ENCODE measurements around the gene TDG.
"Not testable (repeated sequence)": the region's sequence is repeated elsewhere in the genome, so short reads cannot be mapped to it uniquely, and the experiment has no call there.

Gene TDG

GRCh38 chr12:103960616-103961227 is 5.0 kb upstream of the TDG start:
- DNase-seq: no peak

GRCh38 chr12:103962493-103962892 is 3.2 kb upstream of the TDG start:
- no peak for DNase-seq

GRCh38 chr12:103964805-103965204 is 867 bp upstream of the TDG start:
- DNase-seq: no peak

- DNase-seq: no peak
These were observed 450 bp upstream of the TDG start for GRCh38 chr12:103965255-103965589.

GRCh38 chr12:103966736-103967135 is 1.1 kb downstream of the TDG start:
- no peak for DNase-seq

- no peak for DNase-seq
These were observed 3.7 kb downstream of the TDG start for GRCh38 chr12:103969391-103969790.

GRCh38 chr12:103973909-103974308 is 8.2 kb downstream of the TDG start:
- no peak for DNase-seq

GRCh38 chr12:103975368-103975767 is 9.7 kb downstream of the TDG start:
- DNase-seq: no peak

DNA sequence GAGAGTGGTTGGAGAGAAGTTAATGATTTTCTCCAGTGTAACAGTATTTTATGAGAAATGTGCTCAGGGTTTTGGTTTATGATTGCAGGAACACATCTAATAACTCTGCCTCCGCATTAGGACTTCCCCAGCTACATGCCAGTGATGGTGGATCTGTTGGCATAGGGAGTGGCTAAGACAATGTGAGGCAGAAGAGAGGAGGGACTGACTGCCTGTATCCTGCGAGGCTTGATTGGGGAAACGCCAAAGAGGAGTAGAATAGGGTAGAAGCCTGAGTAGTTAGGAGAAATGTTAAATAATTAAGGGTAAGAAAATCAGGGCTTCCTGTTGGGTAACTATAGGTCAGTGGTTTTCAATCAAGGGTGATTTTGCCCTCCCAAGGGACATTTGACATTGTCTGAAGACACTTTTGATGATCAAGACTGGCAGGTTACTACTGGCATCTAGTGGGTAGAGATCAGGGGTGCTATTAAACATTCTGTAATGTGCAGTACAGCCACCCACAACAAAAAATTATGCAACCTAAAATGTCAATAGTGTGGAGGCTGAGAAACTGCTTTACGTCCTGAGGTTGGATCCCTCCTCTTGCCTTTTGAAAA is 12.8 kb downstream of the TDG start:
- DNase-seq: no peak

DNA sequence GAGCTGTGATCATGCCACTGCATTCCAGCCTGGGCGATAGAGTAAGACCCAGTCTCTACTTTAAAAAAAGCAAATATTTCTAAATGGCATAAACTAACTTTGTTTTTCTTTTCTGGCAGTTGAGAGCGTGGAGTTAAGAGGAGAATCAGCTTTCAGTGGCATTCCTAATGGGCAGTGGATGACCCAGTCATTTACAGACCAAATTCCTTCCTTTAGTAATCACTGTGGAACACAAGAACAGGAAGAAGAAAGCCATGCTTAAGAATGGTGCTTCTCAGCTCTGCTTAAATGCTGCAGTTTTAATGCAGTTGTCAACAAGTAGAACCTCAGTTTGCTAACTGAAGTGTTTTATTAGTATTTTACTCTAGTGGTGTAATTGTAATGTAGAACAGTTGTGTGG is 21.2 kb downstream of the TDG start:
- DNase-seq: no peak

DNA sequence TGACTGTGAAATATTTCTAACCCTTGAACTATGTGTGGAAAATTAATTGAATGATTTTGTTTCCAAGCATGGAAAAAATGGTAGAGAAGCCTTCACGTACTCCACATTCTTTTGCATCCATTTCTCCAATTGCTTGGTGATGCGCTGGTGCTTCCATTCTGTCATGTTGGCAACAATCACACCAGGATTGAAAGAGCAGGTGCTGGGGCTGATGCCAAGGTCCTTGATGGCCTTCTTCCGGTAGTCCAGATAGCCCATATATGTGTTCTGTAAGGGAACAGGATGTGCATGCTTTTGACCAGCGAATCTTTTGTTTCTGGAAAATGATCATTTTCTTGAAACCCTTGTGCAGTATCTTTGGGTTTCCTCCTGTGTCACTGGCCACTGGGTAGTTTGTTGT is 28.6 kb downstream of the TDG start:
- DNase-seq: no peak

GRCh38 chr12:103996595-103996994 is 30.9 kb downstream of the TDG start:
- DNase-seq: no peak

DNA sequence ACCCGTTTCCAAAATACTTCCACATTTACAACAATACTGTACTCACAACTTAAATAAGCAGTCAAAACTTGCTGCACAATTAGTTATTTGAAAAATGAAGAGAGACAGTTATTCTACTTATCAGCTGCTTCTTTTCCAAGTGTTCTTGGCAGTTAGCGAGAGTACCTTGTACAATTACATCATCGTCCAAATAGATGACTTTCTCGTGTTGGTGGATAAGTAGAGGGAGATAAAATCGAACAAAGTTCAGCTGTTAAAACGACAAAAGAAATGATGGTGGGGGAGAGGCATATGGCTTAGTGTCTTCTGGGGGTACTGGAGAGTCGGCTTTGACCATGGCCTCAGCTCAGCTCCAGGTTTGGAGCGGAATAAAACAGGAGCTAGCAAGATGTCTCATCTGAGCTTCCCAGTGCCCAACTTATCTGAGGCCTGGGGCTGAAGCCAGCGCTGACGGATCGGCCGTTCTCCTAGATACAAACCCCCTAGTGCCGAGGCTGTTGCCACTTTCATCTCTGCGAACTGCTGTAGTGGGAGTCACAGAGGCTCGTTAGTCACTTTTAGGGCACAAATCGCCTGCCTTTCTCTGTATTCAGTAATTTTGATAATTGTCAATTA is 31.7 kb downstream of the TDG start:
- DNase-seq: no peak

- DNase-seq: no peak
These were observed 33.3 kb downstream of the TDG start for GRCh38 chr12:103998976-103999375.

- no peak for DNase-seq
These were observed 35.2 kb downstream of the TDG start for GRCh38 chr12:104000807-104001434.

DNA sequence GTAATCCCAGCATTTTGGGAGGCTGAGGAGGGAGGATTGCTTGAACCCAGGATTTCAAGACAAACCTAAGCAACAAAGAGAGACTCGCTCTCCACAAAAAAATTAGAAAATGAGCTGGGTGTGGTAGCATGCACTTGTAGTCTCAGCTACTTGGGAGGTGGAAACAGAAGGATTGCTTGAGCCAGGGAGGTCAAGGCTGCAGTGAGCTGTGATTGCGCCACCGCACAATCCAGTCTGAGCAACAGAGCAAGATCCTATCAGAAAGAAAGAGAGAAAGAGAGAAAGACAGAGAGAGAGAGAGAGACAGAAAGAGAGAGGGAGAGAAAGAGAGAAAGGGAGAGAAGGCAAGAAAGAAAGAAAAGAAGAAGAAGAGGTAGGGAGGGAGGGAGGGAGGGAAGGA is 37.0 kb downstream of the TDG start:
- no peak for DNase-seq

GRCh38 chr12:104003596-104003995 is 37.9 kb downstream of the TDG start:
- DNase-seq: no peak

- no peak for DNase-seq
These were observed 41.3 kb downstream of the TDG start for GRCh38 chr12:104006929-104007328.

- DNase-seq: no peak
These were observed 44.4 kb downstream of the TDG start for GRCh38 chr12:104010121-104010520.

DNA sequence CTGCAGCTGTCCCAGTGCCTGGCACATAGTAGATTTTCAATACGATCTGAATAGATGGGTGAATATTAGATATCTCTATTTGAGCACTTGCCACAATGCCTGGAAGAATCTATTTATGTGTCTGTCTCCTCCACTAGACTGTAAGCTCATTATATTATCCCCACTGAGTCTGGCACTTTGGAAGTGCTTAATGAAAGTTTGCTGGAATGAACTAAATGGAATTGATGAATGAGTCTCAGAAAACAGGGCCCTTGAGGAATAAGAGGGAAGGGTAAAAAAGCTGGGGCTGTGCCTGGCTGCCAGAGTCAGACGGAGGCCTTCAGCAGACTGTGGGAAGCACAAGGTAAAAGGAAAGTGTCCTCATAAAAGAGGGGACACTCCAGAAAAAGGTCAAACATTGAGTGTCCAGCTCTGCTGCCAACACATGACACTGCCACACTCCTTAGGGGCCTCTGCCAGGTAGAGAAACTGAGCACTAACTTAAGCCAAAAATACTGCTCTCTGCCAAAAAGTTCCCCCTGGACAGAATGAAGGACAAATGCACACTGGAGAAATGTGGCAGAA is 45.0 kb downstream of the TDG start:
- DNase-seq: no peak

- DNase-seq: no peak
These were observed 45.6 kb downstream of the TDG start for GRCh38 chr12:104011253-104011652.

- DNase-seq: no peak
These were observed 46.7 kb downstream of the TDG start for GRCh38 chr12:104012331-104012730.

GRCh38 chr12:104021862-104022261 is 56.2 kb downstream of the TDG start:
- not testable (repeated sequence) for DNase-seq

DNA sequence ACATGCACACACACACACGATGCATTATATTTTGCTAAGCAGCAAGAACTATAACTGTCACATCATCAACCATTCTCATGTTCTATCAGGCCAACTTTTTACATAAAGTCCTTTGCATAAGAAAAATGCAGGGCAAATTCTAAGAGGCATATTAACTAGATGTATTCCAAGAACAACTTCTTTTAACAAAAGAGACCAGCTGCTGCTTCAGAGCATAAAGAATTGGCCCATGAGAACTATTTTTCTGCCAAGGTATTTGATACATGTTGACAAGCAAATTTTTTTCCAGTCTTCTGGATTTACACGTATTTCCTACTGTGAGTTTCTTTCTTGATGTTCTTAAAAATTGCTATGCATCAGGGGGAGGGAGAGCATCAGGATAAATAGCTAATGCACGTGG is 57.1 kb downstream of the TDG start:
- no peak for DNase-seq
